Liver (tissue), 3 donors: ENCODE measurements around the gene C14orf180.

Experiments used
- GABPA ChIP-seq, 2 donors: IDR thresholded peaks in 1 of 2; conservative IDR thresholded peaks in 1 of 2; 2 replicates each; pipeline ENCODE4 v1.6.1; 2016; ENCODE audit warnings: antibody characterized with exemption in 2 of 2, mild to moderate bottlenecking in 1 of 2, moderate library complexity in 1 of 2
- JUND ChIP-seq, 2 donors: IDR thresholded peaks; 2 replicates each; pipeline ENCODE4 v1.6.1; 2016; ENCODE audit warnings: antibody characterized with exemption in 2 of 2
- NR2F2 ChIP-seq: IDR thresholded peaks from 2 replicates; pipeline ENCODE4 v1.6.1; 2016; ENCODE audit warnings: antibody characterized with exemption
- RAD21 ChIP-seq, 2 donors: IDR thresholded peaks; 2 replicates each; pipeline ENCODE4 v1.6.1; 2016; ENCODE audit warnings: antibody characterized with exemption in 2 of 2, mild to moderate bottlenecking in 2 of 2
- RXRA ChIP-seq, 2 donors: IDR thresholded peaks; 2 replicates each; pipeline ENCODE4 v1.6.1; 2017 to 2018; ENCODE audit warnings: antibody characterized with exemption in 2 of 2, mild to moderate bottlenecking in 1 of 2
- TAF1 ChIP-seq: conservative IDR thresholded peaks from 2 replicates; pipeline ENCODE4 v1.6.1; 2016; ENCODE audit warnings: antibody characterized with exemption, mild to moderate bottlenecking
- YY1 ChIP-seq: IDR thresholded peaks from 2 replicates; pipeline ENCODE4 v1.6.1; 2016; ENCODE audit warnings: antibody characterized with exemption, mild to moderate bottlenecking
- TF ChIP-seq, protein P1 (sequence below): IDR thresholded peaks from 2 replicates; pipeline ENCODE4 v1.6.1; 2016; ENCODE audit warnings: antibody characterized with exemption
- TF ChIP-seq, protein P2 (sequence below): IDR thresholded peaks from 2 replicates; pipeline ENCODE4 v1.6.1; 2016; ENCODE audit warnings: antibody characterized with exemption, mild to moderate bottlenecking
- TF ChIP-seq, protein P3 (sequence below): fragments of 150-350 bp; IDR thresholded peaks from 2 replicates; pipeline ENCODE4 v1.5.1; 2017; ENCODE audit warnings: improper control_type of control experiment, low read depth, low read length; ENCODE audit not compliant: missing input control
- TF ChIP-seq, protein P4 (sequence below): IDR thresholded peaks from 2 replicates; pipeline ENCODE4 v1.6.1; 2016; ENCODE audit warnings: antibody characterized with exemption
- TF ChIP-seq, protein P5 (sequence below): IDR thresholded peaks from 2 replicates; pipeline ENCODE4 v1.6.1; 2016; ENCODE audit warnings: antibody characterized with exemption
- donor health status: healthy.
- donor health status: healthy.

DNA sequence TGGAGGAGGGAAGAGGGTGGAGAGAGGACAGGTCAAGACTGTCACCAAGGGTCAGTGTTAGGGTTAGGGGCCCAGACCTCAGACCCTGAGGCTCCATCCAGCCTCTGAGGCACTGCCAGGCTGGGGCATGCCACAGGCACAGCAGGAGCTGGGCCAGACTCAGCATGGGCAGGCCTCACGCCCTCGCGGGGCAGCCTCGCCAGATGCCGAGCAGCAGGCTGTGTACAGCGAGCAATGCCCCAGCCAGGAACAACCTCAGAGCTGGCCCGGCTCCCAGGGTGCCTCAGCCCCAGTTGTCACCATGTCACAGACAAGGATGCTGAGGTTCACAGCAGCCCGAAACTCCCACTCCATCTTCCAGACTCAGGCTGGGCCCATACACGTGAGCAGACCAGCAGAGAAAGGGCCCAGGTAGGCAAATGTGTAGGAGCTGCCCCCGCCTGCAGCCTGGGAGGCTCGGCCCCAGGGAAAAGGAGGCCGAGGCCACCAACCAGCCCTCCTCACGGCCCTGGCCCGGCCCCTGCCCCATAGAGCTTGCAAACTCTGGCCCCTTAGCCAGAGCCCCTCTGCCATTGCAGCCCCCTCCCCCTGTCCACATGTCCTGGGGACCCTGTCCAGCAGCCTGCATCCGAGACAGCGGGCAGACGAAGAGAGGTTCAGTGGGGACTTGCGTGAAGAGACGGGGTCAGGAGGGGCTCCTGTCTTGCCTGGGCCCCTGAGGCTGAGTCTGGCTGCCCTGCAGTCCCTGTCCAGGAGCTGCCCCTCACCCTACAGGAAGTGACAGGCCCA is 7.5 kb downstream of the C14orf180 start:
- TF ChIP-seq, protein P1, sequence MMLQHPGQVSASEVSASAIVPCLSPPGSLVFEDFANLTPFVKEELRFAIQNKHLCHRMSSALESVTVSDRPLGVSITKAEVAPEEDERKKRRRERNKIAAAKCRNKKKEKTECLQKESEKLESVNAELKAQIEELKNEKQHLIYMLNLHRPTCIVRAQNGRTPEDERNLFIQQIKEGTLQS, result no peak
- TF ChIP-seq, protein P2, sequence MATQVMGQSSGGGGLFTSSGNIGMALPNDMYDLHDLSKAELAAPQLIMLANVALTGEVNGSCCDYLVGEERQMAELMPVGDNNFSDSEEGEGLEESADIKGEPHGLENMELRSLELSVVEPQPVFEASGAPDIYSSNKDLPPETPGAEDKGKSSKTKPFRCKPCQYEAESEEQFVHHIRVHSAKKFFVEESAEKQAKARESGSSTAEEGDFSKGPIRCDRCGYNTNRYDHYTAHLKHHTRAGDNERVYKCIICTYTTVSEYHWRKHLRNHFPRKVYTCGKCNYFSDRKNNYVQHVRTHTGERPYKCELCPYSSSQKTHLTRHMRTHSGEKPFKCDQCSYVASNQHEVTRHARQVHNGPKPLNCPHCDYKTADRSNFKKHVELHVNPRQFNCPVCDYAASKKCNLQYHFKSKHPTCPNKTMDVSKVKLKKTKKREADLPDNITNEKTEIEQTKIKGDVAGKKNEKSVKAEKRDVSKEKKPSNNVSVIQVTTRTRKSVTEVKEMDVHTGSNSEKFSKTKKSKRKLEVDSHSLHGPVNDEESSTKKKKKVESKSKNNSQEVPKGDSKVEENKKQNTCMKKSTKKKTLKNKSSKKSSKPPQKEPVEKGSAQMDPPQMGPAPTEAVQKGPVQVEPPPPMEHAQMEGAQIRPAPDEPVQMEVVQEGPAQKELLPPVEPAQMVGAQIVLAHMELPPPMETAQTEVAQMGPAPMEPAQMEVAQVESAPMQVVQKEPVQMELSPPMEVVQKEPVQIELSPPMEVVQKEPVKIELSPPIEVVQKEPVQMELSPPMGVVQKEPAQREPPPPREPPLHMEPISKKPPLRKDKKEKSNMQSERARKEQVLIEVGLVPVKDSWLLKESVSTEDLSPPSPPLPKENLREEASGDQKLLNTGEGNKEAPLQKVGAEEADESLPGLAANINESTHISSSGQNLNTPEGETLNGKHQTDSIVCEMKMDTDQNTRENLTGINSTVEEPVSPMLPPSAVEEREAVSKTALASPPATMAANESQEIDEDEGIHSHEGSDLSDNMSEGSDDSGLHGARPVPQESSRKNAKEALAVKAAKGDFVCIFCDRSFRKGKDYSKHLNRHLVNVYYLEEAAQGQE, result no peak
- TF ChIP-seq, protein P3, sequence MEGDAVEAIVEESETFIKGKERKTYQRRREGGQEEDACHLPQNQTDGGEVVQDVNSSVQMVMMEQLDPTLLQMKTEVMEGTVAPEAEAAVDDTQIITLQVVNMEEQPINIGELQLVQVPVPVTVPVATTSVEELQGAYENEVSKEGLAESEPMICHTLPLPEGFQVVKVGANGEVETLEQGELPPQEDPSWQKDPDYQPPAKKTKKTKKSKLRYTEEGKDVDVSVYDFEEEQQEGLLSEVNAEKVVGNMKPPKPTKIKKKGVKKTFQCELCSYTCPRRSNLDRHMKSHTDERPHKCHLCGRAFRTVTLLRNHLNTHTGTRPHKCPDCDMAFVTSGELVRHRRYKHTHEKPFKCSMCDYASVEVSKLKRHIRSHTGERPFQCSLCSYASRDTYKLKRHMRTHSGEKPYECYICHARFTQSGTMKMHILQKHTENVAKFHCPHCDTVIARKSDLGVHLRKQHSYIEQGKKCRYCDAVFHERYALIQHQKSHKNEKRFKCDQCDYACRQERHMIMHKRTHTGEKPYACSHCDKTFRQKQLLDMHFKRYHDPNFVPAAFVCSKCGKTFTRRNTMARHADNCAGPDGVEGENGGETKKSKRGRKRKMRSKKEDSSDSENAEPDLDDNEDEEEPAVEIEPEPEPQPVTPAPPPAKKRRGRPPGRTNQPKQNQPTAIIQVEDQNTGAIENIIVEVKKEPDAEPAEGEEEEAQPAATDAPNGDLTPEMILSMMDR, result no peak
- TF ChIP-seq TAF1 (no peak), NR2F2 (no peak), RAD21 (IDR thresholded peaks at IDR 0.05) (no peak), GABPA (IDR thresholded peaks at IDR 0.05 in 1 of 2, conservative IDR thresholded peaks at IDR 0.05 in 1 of 2) (no peak), JUND (IDR thresholded peaks at IDR 0.05) (no peak), RXRA (IDR thresholded peaks at IDR 0.05) (no peak), YY1 (no peak)
- TF ChIP-seq, protein P4, sequence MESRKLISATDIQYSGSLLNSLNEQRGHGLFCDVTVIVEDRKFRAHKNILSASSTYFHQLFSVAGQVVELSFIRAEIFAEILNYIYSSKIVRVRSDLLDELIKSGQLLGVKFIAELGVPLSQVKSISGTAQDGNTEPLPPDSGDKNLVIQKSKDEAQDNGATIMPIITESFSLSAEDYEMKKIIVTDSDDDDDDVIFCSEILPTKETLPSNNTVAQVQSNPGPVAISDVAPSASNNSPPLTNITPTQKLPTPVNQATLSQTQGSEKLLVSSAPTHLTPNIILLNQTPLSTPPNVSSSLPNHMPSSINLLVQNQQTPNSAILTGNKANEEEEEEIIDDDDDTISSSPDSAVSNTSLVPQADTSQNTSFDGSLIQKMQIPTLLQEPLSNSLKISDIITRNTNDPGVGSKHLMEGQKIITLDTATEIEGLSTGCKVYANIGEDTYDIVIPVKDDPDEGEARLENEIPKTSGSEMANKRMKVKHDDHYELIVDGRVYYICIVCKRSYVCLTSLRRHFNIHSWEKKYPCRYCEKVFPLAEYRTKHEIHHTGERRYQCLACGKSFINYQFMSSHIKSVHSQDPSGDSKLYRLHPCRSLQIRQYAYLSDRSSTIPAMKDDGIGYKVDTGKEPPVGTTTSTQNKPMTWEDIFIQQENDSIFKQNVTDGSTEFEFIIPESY, result no peak
- TF ChIP-seq, protein P5, sequence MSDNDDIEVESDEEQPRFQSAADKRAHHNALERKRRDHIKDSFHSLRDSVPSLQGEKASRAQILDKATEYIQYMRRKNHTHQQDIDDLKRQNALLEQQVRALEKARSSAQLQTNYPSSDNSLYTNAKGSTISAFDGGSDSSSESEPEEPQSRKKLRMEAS, result no peak
